WI38 (cell line): ENCODE measurements around the gene E2F7.

Source experiments
- H3K4me3 ChIP-seq: 2 replicates; pipeline ENCODE4 v1.5.1; 2011; ENCODE audit warnings: low read depth, mild to moderate bottlenecking, control low read depth, low read length
- TF ChIP-seq, protein P1 (sequence below): IDR thresholded peaks from 2 replicates; pipeline ENCODE4 v1.5.1; 2012; ENCODE audit warnings: low read depth, mild to moderate bottlenecking, control low read depth, low read length

Gene E2F7

DNA sequence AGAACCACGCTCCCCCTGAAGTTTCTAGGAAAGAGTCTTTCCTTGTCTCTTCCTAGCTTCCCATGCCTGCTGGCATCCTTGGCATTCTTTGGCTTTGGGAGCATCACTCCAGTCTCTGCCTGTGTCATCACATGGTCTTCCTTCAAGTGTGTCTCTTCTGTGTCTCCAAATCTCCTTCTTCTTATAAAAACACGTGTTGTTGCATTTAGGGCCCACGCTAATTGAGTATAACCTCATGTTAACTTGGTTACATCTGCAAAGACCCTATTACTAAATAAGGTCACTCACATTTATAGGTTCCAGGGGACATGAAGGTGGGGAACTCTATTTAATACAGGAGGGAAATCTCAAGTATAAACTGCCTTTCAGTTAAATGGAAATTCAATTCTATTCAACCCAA lies 63.0 kb downstream of the E2F7 start:
- TF ChIP-seq, protein P1, sequence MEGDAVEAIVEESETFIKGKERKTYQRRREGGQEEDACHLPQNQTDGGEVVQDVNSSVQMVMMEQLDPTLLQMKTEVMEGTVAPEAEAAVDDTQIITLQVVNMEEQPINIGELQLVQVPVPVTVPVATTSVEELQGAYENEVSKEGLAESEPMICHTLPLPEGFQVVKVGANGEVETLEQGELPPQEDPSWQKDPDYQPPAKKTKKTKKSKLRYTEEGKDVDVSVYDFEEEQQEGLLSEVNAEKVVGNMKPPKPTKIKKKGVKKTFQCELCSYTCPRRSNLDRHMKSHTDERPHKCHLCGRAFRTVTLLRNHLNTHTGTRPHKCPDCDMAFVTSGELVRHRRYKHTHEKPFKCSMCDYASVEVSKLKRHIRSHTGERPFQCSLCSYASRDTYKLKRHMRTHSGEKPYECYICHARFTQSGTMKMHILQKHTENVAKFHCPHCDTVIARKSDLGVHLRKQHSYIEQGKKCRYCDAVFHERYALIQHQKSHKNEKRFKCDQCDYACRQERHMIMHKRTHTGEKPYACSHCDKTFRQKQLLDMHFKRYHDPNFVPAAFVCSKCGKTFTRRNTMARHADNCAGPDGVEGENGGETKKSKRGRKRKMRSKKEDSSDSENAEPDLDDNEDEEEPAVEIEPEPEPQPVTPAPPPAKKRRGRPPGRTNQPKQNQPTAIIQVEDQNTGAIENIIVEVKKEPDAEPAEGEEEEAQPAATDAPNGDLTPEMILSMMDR, result no peak
- H3K4me3 ChIP-seq, result no peak overlapping the region

DNA sequence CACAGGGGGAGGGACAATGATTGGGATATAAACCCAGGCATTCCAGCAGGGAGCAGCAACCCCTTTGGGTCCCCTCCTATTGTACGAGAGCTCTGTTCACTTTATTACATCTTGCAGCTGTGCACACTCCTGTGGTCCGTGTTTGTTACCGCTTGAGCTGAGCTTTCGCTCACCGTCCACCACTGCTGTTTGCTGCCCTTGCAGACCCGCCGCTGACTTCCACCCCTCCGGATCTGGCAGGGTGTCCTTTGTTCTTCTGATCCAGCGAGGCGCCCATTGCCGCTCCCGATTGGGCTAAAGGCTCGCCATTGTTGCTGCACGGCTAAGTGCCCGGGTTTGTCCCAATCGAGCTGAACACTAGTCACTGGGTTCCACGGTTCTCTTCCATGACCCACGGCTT lies 64.1 kb downstream of the E2F7 start:
- TF ChIP-seq, protein P1, result no peak
- no peak overlapping the region for H3K4me3 ChIP-seq

DNA sequence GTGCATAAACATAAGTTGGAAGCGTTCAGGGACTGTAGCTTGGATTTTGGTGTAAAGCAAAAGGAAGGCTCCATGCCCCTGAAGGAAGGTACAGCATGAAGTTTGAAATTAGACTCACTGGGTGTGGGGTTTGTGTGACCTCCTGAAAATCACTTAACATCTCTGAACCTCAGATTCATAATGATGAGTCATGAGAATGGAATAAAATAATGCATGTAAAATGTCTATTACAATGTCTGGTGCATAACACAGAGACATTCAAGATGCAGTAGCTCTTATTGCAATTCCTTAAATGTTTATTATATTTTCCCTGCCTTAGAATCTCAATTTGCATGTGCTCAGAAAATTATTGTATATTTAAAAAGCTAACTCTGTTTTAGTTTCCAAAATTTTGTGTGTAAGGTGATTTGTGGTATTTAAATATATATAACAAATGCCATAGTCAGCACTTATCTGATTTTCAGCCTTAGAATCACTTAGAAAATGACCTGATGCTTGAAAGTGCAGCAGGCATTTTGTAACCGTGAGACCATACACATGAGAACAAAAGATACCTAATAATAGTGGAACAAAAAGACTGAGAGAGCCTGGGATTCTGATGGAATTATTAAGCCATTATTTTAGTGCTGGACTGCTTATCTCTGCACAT lies 66.3 kb downstream of the E2F7 start:
- H3K4me3 ChIP-seq, result no peak overlapping the region
- TF ChIP-seq, protein P1, result no peak

DNA sequence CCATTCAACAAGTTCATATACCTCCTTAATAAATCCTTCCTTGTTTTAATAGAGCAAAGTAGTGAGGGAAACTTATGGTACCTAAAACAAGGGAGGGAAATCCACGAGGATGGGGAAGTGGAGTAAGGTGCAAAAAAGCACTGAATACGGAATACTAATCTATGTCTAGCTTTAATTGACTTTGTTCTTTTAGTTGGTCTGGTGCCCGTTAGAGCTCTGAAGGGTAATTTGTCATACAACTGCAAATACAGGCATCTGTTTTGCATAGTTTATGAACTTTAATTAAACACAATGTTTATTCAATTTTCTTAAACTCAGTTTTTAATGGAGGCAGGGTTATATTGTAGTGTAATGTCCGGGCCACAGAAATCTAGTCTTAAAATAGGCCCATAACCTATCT lies 67.0 kb downstream of the E2F7 start:
- no peak overlapping the region for H3K4me3 ChIP-seq
- TF ChIP-seq, protein P1, result no peak

DNA sequence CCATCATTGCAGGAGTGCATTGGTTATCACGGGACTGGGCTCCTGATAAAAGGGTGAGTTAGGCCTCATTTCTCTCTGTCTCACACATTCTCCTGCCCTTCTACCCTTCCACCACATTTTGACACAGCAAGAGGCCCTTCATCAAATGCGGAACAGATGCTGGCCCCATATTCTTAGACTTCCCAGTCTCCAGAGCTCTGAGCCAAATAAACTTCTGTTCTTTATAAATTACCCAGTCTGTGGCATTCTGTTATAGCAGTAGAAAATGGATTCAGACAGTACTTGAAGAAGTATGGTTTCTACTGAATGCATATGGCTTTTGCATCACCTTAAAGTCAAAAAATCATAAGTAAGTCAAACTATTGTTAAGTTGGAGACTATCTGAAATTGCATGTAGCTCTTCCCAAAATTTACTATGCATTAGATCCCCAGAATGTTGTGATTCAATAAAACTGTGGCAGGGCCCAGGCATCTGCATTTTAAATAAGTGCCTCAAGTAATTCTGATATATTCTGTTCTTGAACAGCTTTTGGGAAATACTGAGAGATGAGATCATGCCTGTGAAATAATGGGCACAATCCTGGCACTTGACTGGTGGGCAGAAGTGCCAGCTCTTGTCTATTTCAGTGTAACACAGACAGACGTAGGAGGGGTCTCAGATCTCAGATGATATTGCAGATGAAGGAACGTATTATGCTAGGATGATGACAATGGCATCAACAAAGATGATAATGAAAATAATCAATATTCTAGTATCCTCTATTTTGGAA lies 68.2 kb downstream of the E2F7 start:
- TF ChIP-seq, protein P1, result no peak
- H3K4me3 ChIP-seq, result no peak overlapping the region

DNA sequence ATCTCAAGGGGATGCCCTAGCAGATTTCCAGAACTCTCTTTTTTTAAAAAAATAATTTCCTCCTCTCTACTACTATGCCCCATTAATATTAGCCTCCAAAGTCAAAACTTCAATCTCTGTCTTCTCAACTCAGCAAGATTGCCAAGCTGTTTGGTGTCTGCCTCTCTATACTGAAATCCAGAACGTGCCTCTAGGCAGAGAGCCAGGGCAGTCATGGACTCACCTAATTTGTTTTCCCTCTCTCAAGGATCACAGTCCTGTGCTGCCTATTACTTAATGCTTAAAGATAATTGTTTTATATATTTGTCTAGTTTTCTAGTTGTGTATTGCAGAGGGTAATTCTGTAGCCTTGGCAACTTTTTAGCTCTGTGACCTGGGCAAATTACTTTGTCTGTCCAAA lies 74.7 kb downstream of the E2F7 start:
- no peak overlapping the region for H3K4me3 ChIP-seq
- TF ChIP-seq, protein P1, result no peak

DNA sequence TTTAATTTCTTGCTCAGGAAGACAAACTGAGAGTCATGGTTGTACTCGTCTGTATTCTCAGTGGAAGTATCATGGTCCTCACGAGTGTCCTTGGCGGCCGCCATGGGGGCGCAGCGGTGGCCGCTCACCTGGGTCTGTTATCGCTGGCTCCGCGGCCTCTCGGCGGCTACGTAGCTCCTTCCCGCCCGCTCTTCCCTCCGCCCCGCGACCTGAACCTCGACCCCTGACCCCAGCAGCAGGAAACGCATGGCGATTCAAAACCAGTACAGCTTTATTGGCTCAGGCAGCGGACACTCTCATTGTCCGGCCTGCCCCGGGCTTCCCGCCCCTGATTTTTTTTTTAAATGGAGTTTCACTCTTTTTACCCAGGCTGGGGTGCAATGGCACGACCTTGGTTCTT lies 80.8 kb downstream of the E2F7 start:
- TF ChIP-seq, protein P1, result no peak
- H3K4me3 ChIP-seq, result no peak overlapping the region
